Astrocyte (in vitro differentiated cells and primary cell): ENCODE data around the gene MROH2A.

ENCODE experiments used
- CTCF ChIP-seq: IDR thresholded peaks from 2 replicates; pipeline ENCODE4 v1.5.1; 2011; ENCODE audit warnings: low read depth, mild to moderate bottlenecking, inconsistent platforms, low read length, moderate library complexity; ENCODE audit not compliant: insufficient read depth
- EZH2 ChIP-seq: IDR thresholded peaks from 2 replicates; pipeline ENCODE4 v1.6.1; 2012; ENCODE audit warnings: mild to moderate bottlenecking, low read length, inconsistent platforms; ENCODE audit not compliant: insufficient read depth

- no peak for TF ChIP-seq CTCF
- TF ChIP-seq EZH2: no peak
Measured at GRCh38 chr2:233836359-233836758, 58.2 kb downstream of the MROH2A start.
